ENCODE results near the gene CYTH3.

CYTH3 gene

DNA sequence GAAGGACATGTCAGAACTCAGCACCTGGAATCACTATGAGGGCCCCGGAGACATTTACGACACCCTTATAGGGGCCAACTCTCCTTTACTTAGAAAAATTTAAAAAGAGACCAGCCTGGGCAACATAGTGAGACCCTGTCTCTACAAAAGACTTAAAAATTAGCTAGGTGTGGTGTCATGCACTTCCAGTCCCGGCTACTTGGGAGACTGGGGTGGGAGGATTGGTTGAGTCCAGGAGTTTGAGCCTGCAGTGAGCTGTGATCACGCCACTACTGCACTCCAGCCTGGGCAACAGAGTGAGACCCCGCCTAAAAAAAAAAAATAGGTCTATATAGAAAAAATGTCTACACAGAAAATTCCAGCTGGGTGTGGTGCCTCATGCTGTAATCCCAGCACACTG lies 7.5 kb upstream of the CYTH3 start:
- no peak for DNase-seq (ENCODE audit: low read depth)

DNA sequence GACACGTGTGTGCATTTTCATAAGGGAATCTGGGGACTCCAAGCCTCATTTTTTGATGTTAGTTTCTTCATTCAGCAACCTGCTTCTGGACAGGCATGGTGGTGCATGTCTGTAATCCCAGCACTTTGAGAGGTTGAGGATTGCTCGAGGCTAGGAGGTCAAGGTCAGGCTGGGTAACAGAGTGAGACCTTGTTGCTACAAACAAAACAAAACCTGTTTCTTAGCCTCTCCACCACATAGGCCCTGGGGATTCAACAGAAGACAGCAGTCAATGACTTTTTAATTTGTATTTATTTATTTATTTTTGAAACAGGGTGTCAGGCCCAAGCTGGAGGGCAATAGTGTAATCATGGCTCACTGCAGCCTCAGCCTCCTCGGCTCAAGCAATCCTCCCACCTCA lies 6.9 kb upstream of the CYTH3 start:
- DNase-seq (ENCODE audit: low read depth): no peak

DNA sequence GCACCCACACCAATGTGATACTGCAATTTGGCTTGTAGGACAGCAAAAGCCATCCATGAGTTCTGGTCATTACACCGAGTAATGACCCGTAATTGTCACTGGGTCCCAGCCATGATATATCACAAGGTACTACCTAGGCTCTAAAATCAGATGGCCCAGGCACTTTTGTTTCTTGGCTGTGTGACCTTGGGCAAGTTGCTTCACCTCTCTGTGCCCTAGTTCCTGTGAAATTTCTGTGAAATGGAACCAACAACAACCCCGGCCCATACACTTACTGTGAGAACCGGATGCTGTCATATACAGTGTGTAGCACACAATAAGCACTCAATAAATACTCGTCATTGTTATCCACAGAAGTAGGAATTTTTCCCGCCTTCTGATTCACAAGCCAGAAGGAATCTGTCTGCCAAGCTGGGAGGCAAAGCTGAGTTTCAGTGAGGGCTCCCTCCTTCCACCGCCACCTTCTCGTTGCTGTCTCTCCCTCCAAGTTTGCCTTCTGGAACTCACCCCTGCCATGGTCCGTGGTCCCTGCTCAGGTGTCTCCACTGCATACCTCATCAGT lies 6.4 kb upstream of the CYTH3 start:
- no peak for DNase-seq (ENCODE audit: low read depth)

DNA sequence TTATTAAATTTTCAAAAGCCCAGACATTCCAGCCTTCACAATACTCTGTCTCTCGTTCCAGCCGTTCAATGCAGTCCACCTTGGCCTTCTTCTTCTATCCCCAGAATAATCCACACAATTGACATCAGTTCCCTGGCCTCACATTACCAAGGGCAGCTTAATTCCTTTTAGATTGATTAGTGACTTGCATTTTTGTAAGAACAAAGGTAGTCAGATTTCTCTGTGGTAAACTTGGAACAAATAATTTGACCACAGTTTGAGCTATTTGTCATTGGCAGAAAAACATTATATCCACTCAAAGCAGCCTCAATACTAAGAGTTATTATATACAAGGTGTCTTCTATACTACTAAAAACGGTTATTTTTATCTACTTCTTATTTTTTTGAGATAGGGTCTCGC lies 5.1 kb upstream of the CYTH3 start:
- no peak for DNase-seq (ENCODE audit: low read depth)

DNA sequence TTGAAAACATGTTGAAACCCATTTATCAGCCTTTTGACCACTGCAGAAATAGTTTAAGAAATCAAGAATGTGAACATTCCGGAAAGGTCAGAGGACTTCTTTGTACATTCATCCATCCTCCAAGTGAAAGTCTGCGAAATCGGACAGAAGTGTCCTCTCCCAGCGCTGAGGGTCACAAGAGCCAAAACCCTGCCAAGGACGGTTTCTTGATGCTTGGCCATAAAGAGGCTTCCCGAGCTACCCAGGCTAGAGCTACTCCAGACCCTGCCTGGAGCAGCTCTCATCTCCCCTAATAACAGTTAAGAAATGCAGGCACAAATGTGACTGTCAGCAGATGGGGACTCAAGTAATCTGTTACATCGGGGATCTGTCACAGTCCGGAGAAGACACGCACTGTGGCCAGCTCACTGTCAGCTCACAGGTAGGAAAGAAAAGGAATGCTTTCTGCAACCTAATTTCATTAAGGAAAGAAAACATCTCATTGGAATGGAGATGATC lies 4.5 kb upstream of the CYTH3 start:
- no peak for DNase-seq (ENCODE audit: low read depth)

DNA sequence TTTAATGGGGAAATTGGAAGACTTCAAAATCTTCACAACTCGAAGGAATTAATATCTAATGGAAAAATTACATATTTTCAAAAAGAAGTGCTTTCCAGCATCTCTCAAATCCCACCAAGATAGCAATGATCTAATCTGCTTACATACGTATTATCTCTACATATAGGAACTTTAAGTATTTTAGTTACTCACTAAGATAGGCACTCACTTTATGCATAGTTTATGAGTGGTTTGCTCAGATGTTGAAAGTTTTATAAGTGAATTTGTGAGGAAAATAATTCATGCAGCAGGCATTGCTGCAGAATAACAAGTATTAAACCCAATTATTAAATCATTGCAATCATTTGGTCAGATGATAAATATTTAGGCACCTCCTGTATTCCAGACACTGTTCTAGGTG lies 2.3 kb upstream of the CYTH3 start:
- no peak for DNase-seq (ENCODE audit: low read depth)

DNA sequence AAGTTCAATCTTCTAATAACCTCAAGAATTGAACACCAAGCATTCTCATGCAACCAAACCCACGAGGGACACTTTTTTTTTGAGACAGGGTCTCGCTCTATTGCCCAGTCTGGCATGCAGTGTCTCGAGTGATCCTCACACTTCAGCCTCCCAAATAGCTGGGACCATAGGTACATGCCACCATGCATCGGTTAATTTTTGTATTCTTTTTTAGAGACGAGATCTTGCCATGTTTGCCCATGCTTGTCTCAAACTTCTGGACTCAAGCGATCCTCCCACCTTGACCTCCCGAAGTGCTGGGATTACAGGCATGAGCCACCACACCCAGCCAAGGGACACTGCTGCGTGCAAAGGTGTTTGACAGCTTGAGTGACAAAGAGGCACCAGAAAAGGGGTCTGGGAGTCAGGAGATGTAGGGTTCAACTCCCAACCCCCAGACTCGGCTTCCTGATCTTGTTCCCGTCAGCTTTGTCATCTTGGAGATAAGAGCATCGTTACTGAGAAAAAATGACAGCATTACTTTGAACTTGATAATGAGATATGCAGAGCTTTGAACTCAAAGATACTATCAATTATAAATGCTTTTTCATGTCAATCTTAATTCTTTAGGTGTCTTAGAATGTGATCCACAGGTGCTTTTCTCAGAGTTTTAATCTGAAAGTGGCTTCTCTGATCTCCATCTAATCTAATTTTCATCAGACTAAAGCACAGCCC lies 1.6 kb upstream of the CYTH3 start:
- no peak for DNase-seq (ENCODE audit: low read depth)

DNA sequence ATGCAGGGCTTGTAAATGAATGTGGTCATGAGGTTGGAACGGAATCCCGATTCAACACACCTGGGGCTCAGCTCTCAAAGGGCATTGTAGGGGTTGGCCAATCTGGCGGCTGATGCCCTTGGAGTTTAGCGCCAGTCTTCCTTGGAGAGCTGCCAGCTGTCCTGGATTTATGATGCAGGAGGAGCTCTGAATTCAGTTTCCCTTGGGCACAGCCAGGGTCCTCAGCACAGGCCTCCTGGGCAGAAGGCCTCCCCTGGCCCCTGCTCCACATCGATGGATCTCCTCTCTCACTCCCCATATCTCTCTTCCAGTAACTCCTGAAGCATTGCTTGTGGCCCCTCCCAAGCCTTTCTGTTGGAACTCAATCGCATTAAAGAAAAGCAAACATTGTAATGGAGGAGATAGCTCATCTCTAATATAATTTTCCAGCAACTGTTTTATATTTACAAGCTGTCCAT lies 985 bp upstream of the CYTH3 start:
- no peak for DNase-seq (ENCODE audit: low read depth)

DNA sequence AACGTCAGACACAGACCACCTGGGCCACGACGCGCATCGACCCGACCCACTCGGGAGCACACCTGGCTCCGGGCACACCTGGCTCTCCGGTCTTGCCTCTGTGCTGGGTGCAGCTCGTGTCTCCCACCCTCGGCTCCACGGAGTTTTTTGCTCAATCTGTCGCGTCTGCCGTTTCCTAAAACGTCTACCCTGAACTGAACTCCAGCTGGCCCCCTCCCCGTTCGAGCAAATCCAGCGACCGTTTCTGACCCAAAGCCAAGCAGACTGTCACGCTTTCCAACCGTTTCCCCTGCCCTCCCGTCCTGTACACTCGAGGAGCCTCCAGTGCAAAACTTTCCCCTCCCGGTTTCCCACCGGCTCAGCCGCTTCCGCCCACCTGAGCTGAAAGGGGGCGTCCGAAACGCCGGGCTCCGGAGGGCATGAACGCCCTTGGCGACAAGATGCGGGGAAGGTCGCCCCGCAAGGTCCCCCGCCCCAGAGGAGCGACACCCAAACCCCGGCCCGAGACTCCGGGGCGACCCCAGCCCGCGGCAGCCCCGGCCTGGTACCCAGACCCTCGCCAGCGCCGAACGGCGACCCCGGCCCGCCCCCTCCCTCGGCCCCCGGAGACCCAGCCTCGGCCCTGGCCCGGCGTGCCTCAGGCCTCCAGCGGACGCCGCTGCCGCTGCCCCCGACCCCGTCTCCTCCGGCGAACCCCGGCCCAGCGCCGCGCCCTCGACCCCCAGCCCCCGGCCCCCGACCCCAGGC lies 557 bp downstream of the CYTH3 start:
- no peak for DNase-seq (ENCODE audit: low read depth)

DNA sequence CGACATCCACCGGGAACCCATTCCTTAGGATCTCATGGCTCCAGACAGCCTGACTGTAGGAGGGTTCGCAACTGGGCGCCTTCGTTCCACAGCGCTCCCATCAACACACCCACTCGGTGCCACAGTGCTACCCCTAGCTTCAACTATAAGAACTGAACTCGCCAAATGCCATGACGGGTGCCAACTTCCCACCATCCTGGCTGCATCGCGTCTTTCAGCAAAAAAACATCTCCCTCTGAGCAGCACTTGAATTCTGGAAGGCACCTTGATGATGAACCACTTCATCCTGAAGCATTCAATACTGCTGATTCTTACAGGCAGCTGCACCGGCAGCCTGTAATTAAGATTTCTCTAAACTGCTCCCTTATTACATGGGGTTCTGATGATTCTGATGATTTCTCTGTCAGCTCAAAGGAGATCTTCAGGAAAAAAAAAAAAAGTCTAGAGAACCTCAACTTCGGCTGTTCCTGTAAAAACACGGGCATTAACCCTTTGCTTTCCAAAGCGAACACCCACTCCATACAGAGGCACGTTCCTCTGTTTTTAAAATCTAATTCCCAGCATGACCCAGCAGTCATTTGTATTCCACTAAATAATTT lies 1.3 kb downstream of the CYTH3 start:
- DNase-seq (ENCODE audit: low read depth): no peak

DNA sequence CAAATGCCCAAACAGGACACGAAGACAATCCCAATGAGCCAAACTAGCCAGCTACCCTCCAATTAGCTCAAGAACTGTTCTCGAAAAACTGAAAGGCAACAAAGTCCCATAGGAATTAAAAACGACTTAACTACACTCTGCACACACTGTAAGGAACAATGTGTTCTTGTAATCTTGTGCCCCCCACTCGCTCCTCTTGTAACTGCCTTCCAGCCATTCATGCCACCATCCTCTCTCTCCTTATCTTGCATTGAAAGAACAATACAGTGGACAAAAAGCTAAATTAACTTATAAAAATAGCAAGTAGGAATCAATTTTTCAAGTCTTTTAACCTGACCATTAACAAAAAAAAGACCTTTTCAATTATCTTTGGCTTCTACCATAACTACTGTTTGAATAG lies 2.9 kb downstream of the CYTH3 start:
- DNase-seq (ENCODE audit: low read depth): no peak

DNA sequence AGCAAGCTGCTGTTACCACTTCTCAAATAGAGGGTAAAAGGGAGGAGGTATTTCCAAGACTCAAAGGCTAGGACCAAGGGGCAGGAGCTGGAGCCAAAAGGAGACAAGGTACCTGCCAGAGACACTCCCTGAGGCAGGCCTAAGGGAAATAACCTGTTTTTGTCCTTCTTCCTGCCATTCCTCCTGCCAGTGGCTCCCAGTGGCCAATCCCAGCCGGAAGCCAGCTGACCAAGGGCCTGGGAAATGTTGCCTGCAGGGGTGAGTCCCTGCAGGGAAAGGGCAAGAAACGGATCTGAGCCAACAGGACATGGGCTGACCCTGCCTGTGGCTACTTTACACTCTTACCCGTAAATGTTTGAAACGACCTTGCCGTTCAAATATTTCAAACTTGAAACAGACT lies 3.5 kb downstream of the CYTH3 start:
- DNase-seq (ENCODE audit: low read depth): no peak

DNA sequence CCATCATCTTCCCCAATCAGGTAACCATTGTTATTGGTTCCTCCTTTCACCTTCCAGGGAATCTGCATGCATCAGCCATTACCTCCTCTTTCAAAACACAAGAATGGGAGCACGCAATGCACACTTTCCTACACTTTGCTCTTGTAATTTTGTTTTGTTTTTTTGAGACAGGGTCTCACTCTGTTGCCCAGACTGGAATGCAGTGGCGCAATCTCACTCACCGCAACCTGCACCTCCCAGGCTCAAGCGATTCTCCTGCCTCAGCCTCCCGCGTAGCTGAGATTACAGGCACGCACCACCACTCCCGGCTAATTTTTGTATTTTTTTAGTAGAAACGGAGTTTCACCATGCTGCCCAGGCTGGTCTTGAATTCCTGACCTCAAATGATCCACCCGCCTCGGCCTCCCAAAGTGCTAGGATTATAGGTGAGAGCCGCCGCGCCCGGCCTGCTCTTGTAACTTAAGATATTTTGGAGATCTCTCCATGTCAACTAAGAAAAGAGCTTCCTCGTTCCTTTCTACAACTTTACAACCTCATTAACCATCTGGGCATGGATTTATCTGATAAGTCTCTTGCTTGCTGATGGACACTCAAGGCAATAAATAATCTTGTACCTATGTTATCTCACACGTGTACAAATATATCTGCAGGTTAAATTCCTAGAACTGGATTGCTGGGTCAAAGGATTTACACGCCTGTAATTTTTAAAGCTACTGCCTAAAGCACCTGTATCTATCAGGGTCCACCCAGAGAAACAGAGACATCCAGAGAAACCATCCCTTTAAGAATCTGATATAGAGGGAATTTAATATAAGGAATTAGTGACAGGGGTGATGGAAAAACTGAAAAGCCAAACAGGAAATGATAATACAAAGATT lies 4.2 kb downstream of the CYTH3 start:
- no peak for DNase-seq (ENCODE audit: low read depth)

DNA sequence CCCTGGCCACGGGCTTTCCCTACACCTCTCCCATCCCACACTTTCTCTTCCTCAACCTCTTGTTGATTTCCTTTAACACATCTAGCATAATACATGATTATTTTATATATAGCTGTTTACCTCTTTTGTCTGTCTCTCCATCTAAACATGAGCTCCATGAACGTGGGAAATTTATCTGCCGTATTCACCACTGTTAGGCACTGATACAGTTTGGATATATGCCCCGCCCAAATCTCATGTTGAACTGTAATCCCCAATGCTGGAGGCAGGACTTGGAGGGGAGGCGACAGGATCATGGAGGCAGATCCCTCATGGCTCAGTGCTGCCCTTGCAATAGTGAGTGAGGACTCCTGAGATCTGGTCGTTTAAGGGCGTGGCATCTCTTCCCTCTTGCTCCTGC lies 5.7 kb downstream of the CYTH3 start:
- DNase-seq (ENCODE audit: low read depth): no peak

DNA sequence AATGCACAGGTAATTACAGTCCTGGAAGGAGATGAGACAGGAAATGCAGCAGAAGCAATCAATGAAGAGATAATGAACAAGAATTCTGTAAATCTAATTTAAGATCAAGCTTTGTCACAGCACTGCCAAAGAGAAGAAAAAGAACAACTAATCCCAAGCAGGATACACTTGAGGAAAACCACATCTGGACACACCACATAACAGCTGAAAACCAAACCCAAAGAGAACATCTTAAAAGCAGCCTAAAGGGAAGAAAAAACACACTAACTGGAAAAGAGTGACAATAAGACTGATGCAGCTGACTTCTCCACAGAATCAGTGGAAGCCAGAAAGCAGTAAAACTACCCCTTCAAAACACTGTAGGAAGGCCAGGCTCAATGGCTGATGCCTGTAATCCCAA lies 10.2 kb downstream of the CYTH3 start:
- DNase-seq (ENCODE audit: low read depth): no peak

DNA sequence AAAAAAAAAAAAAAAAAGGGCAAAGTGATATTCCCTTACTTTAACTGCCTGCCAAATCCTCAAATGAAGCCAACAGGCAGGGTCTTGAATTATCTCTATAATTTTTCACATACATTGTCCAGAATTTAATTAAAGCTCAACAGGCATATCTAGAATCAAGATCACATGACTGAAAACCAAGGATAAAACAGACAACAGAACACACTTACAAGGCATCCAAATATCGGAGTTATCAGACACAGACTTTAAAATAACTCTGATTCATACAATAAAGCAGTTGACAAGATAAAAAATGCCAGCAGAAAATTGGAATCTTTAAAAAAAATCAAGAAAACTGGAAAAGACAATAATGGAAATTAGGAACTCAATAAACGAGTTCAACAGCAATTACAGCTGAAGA lies 10.7 kb downstream of the CYTH3 start:
- no peak for DNase-seq (ENCODE audit: low read depth)

DNA sequence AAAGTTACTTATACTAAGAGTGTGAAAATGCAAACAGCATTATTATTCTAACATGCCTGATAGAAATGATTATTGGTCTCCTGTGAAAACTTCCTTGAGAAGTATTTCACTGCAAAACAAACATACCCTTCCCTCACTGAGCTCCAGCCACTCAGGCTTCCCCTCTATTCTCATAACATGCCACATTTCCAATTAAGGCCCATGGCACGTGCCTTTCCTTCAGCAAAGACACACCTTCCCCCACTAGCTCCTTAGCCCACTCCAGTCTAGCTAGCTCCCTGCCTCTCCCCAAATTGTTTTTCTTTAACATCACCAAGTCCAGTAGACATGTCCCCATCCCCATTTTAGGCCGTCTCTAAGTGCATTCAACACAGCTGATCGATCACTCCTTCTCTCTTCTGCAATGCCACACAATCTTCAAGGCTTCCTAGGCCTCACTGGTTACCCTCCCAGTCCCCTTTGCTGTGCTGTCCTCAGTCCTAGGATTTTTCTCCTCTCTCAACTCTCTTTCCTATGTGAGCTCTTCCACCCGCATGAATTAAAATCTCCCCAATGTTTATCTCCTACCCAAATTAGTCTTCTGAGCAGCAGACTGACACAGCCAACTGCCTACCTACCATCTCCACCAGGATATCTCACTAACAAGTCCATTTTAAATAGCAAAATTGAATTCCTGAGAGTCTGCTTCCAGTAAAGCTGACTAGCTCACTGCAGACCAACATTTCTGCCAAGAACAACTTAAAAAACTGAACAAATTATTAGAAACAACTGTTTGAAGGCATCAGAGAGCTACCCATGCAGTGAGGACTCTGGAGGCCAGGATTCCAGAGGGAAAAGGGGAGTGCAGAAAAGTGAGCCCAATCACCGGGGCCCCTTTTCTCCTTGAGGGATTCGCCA lies 11.9 kb downstream of the CYTH3 start:
- DNase-seq (ENCODE audit: low read depth): no peak

DNA sequence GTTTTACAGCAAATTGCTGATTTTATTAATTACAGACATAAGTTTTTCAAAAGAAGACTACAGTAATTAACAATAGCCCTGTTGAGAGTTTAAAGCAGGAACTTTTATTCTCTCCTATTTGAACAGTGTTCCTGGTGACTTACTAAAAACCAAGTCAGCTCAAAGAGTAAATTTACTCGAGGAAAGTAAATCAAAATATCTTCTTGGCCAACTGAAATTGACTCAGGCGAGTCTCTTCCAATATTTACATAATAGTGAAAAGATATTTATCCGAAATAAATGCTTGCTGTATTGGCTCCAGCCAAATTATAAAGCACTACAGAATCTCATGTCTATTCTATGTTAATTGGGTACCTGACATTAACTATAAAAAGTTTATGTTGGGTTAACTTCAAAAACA lies 13.2 kb downstream of the CYTH3 start:
- DNase-seq (ENCODE audit: low read depth): no peak

DNA sequence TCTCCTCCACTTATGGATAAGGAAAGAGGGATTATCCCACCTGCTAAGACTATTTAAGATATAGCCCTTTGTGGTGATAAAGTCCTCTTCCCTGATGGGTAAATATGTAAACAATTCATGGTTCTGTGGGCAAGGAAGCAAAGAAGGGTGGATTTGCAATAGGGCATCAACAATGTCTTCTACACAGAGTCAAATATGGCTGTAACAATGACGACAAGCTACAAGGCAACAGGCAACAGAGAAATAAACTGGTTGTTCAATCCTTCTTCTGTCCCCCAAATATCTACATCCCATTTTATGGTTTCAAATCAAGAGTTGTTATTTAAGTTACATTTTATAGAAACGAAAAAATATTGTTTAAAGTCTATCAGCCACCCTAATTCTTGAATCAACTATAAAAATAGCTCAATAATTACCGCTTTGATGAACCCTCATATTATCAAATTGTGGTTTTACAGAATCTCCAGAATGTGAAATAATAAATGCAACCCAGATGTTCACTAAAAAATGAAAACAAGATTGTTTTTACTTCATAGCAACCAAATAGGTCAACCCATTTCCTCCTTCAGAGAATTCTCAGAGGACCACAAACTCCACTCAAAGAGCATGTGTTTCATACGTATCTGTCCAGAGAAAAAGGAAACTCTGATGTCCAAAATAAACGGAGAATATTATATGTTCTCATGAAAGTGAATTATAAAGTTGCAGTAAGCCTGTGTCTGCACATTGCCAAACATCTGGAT lies 13.8 kb downstream of the CYTH3 start:
- no peak for DNase-seq (ENCODE audit: low read depth)

DNA sequence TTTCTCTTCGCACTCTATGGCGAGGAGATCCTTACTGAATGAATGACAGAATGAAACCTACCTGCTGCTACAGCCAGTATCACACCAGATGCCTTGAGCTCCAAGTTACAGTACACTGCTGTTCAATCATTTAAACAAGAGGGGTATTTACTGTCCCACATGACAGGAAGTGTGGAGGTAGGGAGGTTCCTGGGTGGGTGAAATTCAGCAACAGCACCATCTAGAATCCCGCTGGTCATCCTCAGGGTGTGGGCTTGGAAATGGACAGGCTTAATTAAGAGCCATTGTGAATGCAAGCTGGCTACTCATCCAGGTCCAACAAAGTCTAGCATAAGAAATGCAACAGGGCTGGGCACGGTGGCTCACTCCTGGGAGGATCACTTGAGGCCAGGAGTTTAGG lies 14.7 kb downstream of the CYTH3 start:
- no peak for DNase-seq (ENCODE audit: low read depth)
